ENCODE results near the gene CERS4.

GRCh38 chr19:8261347-8261746 is 52.2 kb downstream of the CERS4 start:
- TF ChIP-seq CTCF (IDR thresholded peaks at IDR 0.05) (no peak), POLR2A (IDR thresholded peaks at IDR 0.05) (no peak)

Data from prostate gland (tissue), 2 donors.